LoVo (cell line): ENCODE measurements around the gene PRDX2.

Experiments
- DNase-seq: peaks from one replicate; pipeline ENCODE4 v3.0.0-alpha.2; 2016; ENCODE audit warnings: low spot score

PRDX2 gene

GRCh38 chr19:12792051-12792852 is 9.3 kb downstream of the PRDX2 start:
- peak; percentile 68 for DNase-seq

GRCh38 chr19:12791345-12792050 is 10.1 kb downstream of the PRDX2 start, which contains the start of gene JUNB:
Gene JUNB (plus strand): TSS chr19:12791486. CDS start chr19:12791772, 286 bp downstream.
- peak; percentile 96 for DNase-seq

GRCh38 chr19:12790628-12791344 is 10.8 kb downstream of the PRDX2 start:
- DNase-seq = no peak

GRCh38 chr19:12789904-12790619 is 11.5 kb downstream of the PRDX2 start:
- DNase-seq = peak; percentile 83

- DNase-seq = no peak
These were observed 12.3 kb downstream of the PRDX2 start for GRCh38 chr19:12789098-12789903.

GRCh38 chr19:12788682-12789097 is 12.9 kb downstream of the PRDX2 start:
- no peak for DNase-seq

GRCh38 chr19:12788042-12788681 is 13.4 kb downstream of the PRDX2 start:
- no peak for DNase-seq

- no peak for DNase-seq
These were observed 14.1 kb downstream of the PRDX2 start for GRCh38 chr19:12787458-12787857.

- DNase-seq = no peak
These were observed 14.6 kb downstream of the PRDX2 start for GRCh38 chr19:12786952-12787351.

- no peak for DNase-seq
These were observed 15.3 kb downstream of the PRDX2 start for GRCh38 chr19:12786141-12786870.

GRCh38 chr19:12785431-12786031 is 16.1 kb downstream of the PRDX2 start:
- DNase-seq = no peak

GRCh38 chr19:12784871-12785430 is 16.6 kb downstream of the PRDX2 start:
- no peak for DNase-seq

- no peak for DNase-seq
These were observed 17.2 kb downstream of the PRDX2 start for GRCh38 chr19:12784394-12784870.

- no peak for DNase-seq
These were observed 17.7 kb downstream of the PRDX2 start for GRCh38 chr19:12783849-12784393.

GRCh38 chr19:12783291-12783848 is 18.2 kb downstream of the PRDX2 start:
- DNase-seq = no peak

GRCh38 chr19:12782424-12783290 is 18.9 kb downstream of the PRDX2 start:
- no peak for DNase-seq

GRCh38 chr19:12782174-12782423 is 19.5 kb downstream of the PRDX2 start:
- DNase-seq = no peak
